ENCODE results near the gene FLNB. TPM values are rescaled to one million over a fixed set of nuclear protein-coding genes. Genes with fewer than 3 reads are reported as not detected.

Gene FLNB
- total and polyA plus RNA-seq, 2 of the 13 experiments (the other 11 are each of a cell fraction or from before 2014, with no cell fraction given), result 106 to 130 TPM

DNA sequence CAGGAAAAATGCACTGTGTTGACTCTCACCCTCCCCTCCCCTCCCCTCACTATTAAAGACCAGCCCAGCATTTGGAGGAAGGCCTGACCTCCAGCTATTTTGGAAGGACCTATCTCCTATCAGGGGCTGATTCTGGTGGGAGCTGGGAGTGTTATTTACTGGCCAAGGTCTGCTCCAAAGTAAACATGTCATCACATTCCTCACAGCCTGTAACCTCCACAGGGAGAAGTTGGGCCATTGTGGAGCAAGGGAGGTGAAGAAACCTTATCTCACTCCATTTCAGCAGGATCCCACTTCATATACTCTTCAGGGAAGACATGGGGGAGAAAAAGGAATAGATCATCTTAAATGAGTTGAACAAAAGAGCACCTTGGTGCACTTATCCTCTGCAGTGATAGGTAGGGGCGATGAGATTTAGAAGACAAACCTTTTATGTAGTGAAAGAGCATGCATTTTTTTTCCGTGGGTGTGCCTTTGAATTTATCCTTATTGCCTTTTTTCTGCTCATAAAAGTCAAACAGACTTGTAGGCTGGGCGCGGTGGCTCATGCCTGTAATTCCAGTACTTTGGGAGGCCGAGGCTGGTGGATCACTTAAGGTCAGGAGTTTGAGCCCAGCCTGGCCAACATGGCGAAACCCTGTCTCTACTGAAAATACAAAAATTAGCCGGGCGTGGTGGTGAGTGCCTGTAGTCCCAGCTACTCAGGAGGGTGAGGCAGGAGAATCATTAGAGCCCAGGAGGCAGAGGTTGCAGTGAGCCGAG, 15.6 kb upstream of the FLNB start (continued):
- TF ChIP-seq MYC (CRISPR knock-in tag; IDR thresholded peaks at IDR 0.05; ENCODE audit: borderline replicate concordance) (no peak), RFXAP (CRISPR knock-in tag; IDR thresholded peaks at IDR 0.05; ENCODE audit: borderline replicate concordance) (peak; percentile 78; the same call in 1 of the 2 replicates), KLF12 (CRISPR knock-in tag; IDR thresholded peaks at IDR 0.05; ENCODE audit: borderline replicate concordance) (no peak), ZNF580 (CRISPR knock-in tag; IDR thresholded peaks at IDR 0.05; ENCODE audit: borderline replicate concordance, low read depth) (no peak), ATF5 (CRISPR knock-in tag; IDR thresholded peaks at IDR 0.05; ENCODE audit: low read depth) (no peak), FOXA1 (IDR thresholded peaks at IDR 0.05) (peak; percentile 93), FOXA1 (CRISPR knock-in tag; IDR thresholded peaks at IDR 0.05) (peak; percentile 99), RARG (CRISPR knock-in tag; IDR thresholded peaks at IDR 0.05; ENCODE audit: low read depth) (no peak), KLF15 (CRISPR knock-in tag; IDR thresholded peaks at IDR 0.05; ENCODE audit: borderline replicate concordance) (no peak), CREB1 (IDR thresholded peaks at IDR 0.05) (no peak), CREB1 (CRISPR knock-in tag; IDR thresholded peaks at IDR 0.05) (peak; percentile 51), ZNF570 (CRISPR knock-in tag; IDR thresholded peaks at IDR 0.05; ENCODE audit: borderline replicate concordance) (no peak), ZNF558 (CRISPR knock-in tag; IDR thresholded peaks at IDR 0.05; ENCODE audit: borderline replicate concordance) (no peak; the same call in 1 of the 2 replicates), ELF1 (CRISPR knock-in tag; IDR thresholded peaks at IDR 0.05) (no peak)
- TF ChIP-seq, protein P1, sequence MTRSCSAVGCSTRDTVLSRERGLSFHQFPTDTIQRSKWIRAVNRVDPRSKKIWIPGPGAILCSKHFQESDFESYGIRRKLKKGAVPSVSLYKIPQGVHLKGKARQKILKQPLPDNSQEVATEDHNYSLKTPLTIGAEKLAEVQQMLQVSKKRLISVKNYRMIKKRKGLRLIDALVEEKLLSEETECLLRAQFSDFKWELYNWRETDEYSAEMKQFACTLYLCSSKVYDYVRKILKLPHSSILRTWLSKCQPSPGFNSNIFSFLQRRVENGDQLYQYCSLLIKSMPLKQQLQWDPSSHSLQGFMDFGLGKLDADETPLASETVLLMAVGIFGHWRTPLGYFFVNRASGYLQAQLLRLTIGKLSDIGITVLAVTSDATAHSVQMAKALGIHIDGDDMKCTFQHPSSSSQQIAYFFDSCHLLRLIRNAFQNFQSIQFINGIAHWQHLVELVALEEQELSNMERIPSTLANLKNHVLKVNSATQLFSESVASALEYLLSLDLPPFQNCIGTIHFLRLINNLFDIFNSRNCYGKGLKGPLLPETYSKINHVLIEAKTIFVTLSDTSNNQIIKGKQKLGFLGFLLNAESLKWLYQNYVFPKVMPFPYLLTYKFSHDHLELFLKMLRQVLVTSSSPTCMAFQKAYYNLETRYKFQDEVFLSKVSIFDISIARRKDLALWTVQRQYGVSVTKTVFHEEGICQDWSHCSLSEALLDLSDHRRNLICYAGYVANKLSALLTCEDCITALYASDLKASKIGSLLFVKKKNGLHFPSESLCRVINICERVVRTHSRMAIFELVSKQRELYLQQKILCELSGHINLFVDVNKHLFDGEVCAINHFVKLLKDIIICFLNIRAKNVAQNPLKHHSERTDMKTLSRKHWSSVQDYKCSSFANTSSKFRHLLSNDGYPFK (CRISPR knock-in tag; IDR thresholded peaks at IDR 0.05; ENCODE audit: borderline replicate concordance), result no peak
- TF ChIP-seq, protein P2, sequence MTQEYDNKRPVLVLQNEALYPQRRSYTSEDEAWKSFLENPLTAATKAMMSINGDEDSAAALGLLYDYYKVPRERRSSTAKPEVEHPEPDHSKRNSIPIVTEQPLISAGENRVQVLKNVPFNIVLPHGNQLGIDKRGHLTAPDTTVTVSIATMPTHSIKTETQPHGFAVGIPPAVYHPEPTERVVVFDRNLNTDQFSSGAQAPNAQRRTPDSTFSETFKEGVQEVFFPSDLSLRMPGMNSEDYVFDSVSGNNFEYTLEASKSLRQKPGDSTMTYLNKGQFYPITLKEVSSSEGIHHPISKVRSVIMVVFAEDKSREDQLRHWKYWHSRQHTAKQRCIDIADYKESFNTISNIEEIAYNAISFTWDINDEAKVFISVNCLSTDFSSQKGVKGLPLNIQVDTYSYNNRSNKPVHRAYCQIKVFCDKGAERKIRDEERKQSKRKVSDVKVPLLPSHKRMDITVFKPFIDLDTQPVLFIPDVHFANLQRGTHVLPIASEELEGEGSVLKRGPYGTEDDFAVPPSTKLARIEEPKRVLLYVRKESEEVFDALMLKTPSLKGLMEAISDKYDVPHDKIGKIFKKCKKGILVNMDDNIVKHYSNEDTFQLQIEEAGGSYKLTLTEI (CRISPR knock-in tag; conservative IDR thresholded peaks at IDR 0.05), result no peak
